Activated naive CD8-positive, alpha-beta T cell (primary cell): ENCODE measurements around the gene TMTC3.
"Not testable (repeated sequence)": the region's sequence is repeated elsewhere in the genome, so short reads cannot be mapped to it uniquely, and the experiment has no call there.

ENCODE experiments used
- H3K27ac Mint-ChIP-seq: one replicate; pipeline ENCODE4 v1.8.0; 2021; ENCODE audit warnings: mixed read lengths
- H3K27me3 Mint-ChIP-seq: one replicate; pipeline ENCODE4 v1.8.0; 2021; ENCODE audit warnings: mixed read lengths
- H3K36me3 Mint-ChIP-seq: one replicate; pipeline ENCODE4 v1.8.0; 2021; ENCODE audit warnings: mixed read lengths
- H3K4me1 Mint-ChIP-seq: one replicate; pipeline ENCODE4 v1.8.0; 2021; ENCODE audit warnings: low read depth, mixed read lengths
- H3K4me3 Mint-ChIP-seq: one replicate; pipeline ENCODE4 v1.8.0; 2021; ENCODE audit warnings: mild to moderate bottlenecking, mixed read lengths
- H3K9me3 Mint-ChIP-seq: one replicate; pipeline ENCODE4 v1.8.0; 2021; ENCODE audit warnings: low read depth, mixed read lengths

Gene TMTC3

DNA sequence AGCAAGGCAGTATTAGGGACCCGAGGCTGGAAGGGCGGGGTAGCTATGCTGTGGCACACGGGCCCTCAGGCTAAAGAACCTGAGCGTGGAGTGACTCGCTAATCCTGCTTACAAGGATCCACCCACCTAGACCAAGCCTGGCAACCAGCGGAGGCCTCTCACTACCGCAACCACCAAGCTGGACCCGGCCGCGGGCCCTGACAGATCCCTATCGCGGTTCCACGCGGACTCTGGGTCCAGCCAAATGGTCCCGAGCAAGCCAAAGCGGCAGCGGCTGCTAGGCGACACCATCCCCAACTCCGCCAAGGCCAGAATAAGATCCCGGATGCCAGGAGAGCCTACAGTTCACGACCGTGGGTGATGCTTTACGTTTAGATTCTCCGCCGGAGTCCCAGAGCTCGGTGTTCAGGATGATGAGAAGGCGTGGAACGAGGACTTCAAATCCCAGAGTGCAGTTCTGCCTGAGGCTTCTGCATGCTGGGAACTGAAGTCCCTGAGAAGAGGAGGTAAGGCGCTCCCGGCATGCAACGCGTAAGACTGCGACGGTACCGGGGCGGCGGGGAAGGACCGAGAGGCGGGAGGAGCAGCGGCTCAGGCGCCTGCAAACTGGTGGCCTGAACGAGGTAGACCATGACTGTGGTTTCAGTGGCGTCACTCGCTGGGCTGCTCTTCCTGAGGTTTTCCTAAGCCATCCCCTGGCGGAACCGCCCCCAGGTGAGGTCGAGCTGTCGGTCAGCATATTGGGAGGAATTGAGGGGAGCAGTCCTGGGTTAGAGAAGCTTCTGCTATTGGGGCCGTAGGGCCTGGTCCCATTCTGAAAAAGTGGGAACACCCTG is at the start of gene TMTC3, which contains the start of gene CEP290:
Gene TMTC3, plus strand, starts transcription at position 534 of the 836 bp plus-strand sequence. CDS start 6,009 bp downstream, outside the sequence.
Gene CEP290, minus strand, starts transcription at position 315 of the 836 bp plus-strand sequence. CDS start 781 bp downstream, outside the sequence.
- H3K9me3 Mint-ChIP-seq = no peaks in the 10 kb centered on the region
- peaks cover 41% of the 10 kb centered on the region for H3K4me1 Mint-ChIP-seq
- peaks cover 13% of the 10 kb centered on the region for H3K36me3 Mint-ChIP-seq
- no peaks in the 10 kb centered on the region for H3K27me3 Mint-ChIP-seq
- peak within 1 kb of the TSS; percentile 98 for H3K27ac Mint-ChIP-seq
- peak within 1 kb of the TSS; percentile 97 for H3K4me3 Mint-ChIP-seq

GRCh38 chr12:88092771-88093170 is 49.3 kb upstream of the TMTC3 start:
- Mint-ChIP-seq H3K36me3 (peaks cover 10% of the 10 kb centered on the region), H3K27ac (no peak overlapping the region), H3K9me3 (no peaks in the 10 kb centered on the region), H3K27me3 (no peaks in the 10 kb centered on the region), H3K4me1 (no peaks in the 10 kb centered on the region), H3K4me3 (no peak overlapping the region)

- Mint-ChIP-seq H3K27me3 (no peaks in the 10 kb centered on the region), H3K9me3 (no peaks in the 10 kb centered on the region), H3K36me3 (peaks cover 14% of the 10 kb centered on the region), H3K27ac (no peak overlapping the region), H3K4me1 (no peaks in the 10 kb centered on the region), H3K4me3 (no peak overlapping the region)
These were observed 48.5 kb upstream of the TMTC3 start for GRCh38 chr12:88093573-88093972.

- Mint-ChIP-seq H3K9me3 (no peaks in the 10 kb centered on the region), H3K4me1 (peaks cover 2% of the 10 kb centered on the region), H3K27me3 (no peaks in the 10 kb centered on the region), H3K4me3 (no peak overlapping the region), H3K36me3 (peaks cover 12% of the 10 kb centered on the region), H3K27ac (no peak overlapping the region)
These were observed 34.1 kb upstream of the TMTC3 start for GRCh38 chr12:88108021-88108420.

DNA sequence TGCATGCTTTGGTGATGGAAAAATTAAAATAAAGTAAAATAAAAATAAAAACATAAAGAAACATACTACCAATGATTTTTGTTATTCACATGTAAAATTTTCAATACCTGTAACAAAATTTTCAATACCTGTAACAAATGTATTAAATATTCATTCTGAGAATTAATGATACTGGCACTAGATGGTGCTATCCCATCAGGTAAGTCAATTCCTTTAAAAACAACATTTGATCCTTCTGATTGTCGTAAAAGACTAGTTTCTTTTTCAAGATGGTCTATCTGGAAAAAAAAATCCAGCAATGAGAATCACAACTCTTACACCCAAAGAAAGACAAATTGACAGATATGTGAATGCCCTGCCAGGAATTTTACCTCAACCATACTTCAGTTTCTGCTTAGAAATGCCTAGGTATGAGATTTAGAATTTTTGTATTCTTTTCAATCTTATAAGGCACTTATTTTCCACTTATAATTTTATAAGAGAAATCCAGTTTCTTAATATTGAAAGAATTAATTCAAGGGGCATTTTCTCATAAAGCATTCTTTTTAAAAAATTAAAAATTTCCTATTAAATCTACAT is 30.9 kb upstream of the TMTC3 start:
- Mint-ChIP-seq H3K4me1 (peaks cover 2% of the 10 kb centered on the region), H3K4me3 (no peak overlapping the region), H3K27ac (no peak overlapping the region), H3K9me3 (no peaks in the 10 kb centered on the region), H3K27me3 (no peaks in the 10 kb centered on the region), H3K36me3 (peaks cover 14% of the 10 kb centered on the region)

DNA sequence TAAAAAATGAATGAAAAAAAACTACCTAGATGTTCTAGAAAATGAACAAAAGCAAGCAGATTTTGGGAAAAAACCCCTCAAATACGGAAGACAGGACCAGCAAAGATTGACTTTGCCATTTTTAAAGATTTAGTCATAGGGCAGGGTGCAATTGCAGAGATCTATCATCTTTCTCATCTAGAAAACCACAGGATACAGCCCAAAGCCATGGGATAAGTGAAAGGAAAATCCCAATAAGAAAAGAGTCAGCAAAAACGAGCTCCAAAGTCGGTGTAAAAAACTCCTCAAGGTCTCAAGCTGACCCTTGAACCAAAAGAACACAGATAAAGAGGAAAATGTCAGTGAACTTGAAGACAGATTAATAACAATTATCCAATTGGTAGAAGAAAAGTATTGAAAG is 28.2 kb upstream of the TMTC3 start:
- Mint-ChIP-seq H3K27me3 (no peaks in the 10 kb centered on the region), H3K4me3 (no peak overlapping the region), H3K36me3 (peaks cover 16% of the 10 kb centered on the region), H3K9me3 (no peaks in the 10 kb centered on the region), H3K4me1 (peaks cover 2% of the 10 kb centered on the region), H3K27ac (no peak overlapping the region)

DNA sequence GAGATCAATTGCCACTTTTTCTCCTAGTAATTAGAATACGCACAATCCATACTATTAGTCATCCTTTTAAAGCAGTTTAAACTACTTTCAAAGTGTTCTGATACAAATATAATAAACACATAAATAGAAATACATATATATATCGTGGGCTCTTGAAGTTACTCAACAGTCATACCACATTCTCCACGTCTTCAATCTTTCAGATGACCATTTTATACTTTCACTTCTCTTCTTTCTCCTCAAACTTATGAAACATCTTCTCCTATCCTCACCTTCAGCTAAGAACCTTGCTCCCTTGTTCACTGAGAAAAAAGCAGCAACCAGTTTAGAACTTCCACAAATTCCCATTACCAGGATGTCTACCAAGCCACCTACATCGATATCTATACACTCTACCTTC is 19.4 kb upstream of the TMTC3 start:
- Mint-ChIP-seq H3K4me1 (no peaks in the 10 kb centered on the region), H3K4me3 (no peak overlapping the region), H3K27me3 (no peaks in the 10 kb centered on the region), H3K36me3 (no peaks in the 10 kb centered on the region), H3K9me3 (no peaks in the 10 kb centered on the region), H3K27ac (no peak overlapping the region)

DNA sequence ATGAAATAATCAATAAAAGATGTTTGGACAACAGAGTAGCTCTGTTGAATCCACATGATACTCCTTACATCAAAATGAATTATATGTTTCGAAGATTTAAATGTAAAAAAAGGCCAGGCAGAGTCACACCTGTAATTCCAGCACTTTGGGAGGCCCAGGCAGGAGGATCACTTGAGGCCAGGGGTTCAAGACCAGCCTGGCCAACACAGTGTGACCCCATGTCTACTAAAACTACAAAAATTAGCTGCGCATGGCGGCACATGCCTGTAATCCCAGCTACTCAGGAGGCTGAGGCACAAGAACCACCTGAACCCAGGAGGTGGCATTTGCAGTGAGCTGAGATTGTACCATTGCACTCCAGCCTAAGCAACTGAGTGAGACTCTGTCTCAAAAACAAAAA is 15.0 kb upstream of the TMTC3 start:
- Mint-ChIP-seq H3K4me1 (no peaks in the 10 kb centered on the region), H3K27me3 (no peaks in the 10 kb centered on the region), H3K9me3 (no peaks in the 10 kb centered on the region), H3K4me3 (no peak overlapping the region), H3K27ac (no peak overlapping the region), H3K36me3 (no peaks in the 10 kb centered on the region)

- Mint-ChIP-seq H3K4me3 (no peak overlapping the region), H3K36me3 (no peaks in the 10 kb centered on the region), H3K9me3 (no peaks in the 10 kb centered on the region), H3K4me1 (no peaks in the 10 kb centered on the region), H3K27ac (no peak overlapping the region), H3K27me3 (no peaks in the 10 kb centered on the region)
These were observed 14.3 kb upstream of the TMTC3 start for GRCh38 chr12:88127855-88128254.

GRCh38 chr12:88132392-88132791 is 9.7 kb upstream of the TMTC3 start:
- Mint-ChIP-seq H3K4me1 (no peaks in the 10 kb centered on the region), H3K27me3 (no peaks in the 10 kb centered on the region), H3K36me3 (peaks cover 15% of the 10 kb centered on the region), H3K9me3 (no peaks in the 10 kb centered on the region), H3K4me3 (no peak overlapping the region), H3K27ac (no peak overlapping the region)

GRCh38 chr12:88133181-88133580 is 8.9 kb upstream of the TMTC3 start:
- H3K27ac Mint-ChIP-seq, H3K4me1 Mint-ChIP-seq, H3K4me3 Mint-ChIP-seq, H3K27me3 Mint-ChIP-seq, H3K9me3 Mint-ChIP-seq: not testable (repeated sequence)
- H3K36me3 Mint-ChIP-seq = peaks cover 20% of the 10 kb centered on the region

DNA sequence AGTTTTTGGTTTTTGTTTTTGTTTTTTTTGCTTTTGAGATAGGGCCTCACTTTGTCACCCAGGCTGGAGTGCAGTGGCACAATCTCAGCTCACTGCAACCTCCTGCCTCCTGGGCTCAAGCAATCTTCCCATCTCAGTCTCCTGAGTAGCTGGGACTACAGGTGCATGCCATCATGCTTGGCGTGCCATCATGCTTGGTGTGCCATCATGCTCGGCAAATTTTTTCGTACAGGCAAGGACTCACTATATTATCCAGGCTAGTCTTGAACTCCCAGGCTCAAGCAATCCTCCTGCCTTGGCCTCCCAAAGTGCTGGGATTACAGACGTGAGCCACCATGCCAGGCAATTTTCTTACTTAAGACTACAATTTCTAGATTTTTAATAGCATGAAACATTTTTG is 2.4 kb upstream of the TMTC3 start:
- Mint-ChIP-seq H3K36me3 (peaks cover 18% of the 10 kb centered on the region), H3K4me1 (peaks cover 29% of the 10 kb centered on the region)
- H3K27ac Mint-ChIP-seq, H3K9me3 Mint-ChIP-seq, H3K27me3 Mint-ChIP-seq, H3K4me3 Mint-ChIP-seq: not testable (repeated sequence)

DNA sequence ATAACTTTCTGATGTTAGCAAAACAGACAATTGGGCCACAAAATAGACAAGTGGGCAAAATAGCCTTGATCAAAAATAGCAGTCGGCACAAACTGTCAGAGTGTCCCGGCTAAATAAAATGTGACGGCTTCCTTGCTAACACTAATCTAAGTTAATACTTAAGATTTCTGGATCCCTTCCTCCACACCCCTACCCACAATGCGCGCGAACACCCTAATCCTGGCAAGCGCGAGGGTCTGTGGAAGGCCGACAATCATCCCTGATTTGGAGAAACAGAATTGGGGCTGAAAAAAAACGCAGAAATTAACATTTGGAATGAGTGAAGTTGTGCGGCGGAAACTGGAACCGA is 708 bp upstream of the TMTC3 start:
- Mint-ChIP-seq H3K4me3 (peak overlapping the region; percentile 97), H3K4me1 (peaks cover 41% of the 10 kb centered on the region), H3K9me3 (no peaks in the 10 kb centered on the region), H3K27me3 (no peaks in the 10 kb centered on the region), H3K27ac (peak overlapping the region; percentile 98), H3K36me3 (peaks cover 16% of the 10 kb centered on the region)

GRCh38 chr12:88142610-88142991 is 494 bp downstream of the TMTC3 start:
- Mint-ChIP-seq H3K36me3 (peaks cover 13% of the 10 kb centered on the region), H3K4me3 (peak overlapping the region; percentile 97), H3K9me3 (no peaks in the 10 kb centered on the region), H3K27me3 (no peaks in the 10 kb centered on the region), H3K27ac (peak overlapping the region; percentile 98), H3K4me1 (peaks cover 44% of the 10 kb centered on the region)

DNA sequence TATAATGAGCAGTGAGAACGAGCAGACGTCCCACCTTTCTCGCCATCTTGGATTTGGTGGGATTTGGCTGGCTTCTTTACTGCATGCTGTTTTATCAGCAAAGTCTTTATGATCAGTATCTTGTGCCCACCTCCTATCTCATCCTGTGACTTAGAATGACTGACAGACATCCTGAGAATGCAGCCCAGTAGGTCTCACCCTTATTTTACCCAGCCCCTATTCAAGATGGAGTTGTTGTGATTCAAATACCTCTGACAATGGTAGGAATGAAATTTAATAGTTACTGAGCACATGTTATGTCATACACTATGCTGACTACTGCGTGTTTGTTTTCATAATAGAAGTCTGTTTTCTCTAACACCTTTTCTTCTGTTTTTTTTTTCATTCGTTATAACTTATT is 1.9 kb downstream of the TMTC3 start:
- Mint-ChIP-seq H3K36me3 (peaks cover 6% of the 10 kb centered on the region), H3K4me1 (peaks cover 44% of the 10 kb centered on the region), H3K9me3 (no peaks in the 10 kb centered on the region), H3K27ac (no peak overlapping the region), H3K4me3 (peak overlapping the region; percentile 60), H3K27me3 (no peaks in the 10 kb centered on the region)
